ENCODE data around the gene HAVCR1. TPM values are rescaled to one million over a fixed set of nuclear protein-coding genes. Genes with fewer than 3 reads are reported as not detected.

Gene HAVCR1
- total RNA-seq, 4 donors from 2014 or later, result not detected

DNA sequence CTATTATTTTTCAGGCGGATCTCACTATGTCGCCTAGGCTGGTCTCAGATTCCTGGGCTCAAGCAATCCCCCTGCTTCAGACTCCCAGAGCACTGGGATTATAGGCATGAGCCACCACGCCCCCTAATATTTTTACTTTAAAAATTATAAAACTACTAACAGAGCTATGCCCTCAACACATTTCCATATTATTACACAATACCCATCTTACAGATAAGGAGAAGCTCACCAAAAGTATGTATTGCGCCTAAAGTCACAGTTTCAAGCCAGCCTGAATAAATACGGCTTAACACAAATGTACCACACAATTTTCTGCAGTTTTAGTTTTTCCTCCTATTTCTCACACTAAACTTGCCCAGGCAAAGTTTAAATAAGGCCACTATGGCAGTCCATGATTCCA, 9.9 kb upstream of the HAVCR1 start:
- H3K4me3 ChIP-seq, result no peak overlapping the region
- no peak overlapping the region for H3K27ac ChIP-seq
- H3K4me1 ChIP-seq, result no peaks in the 10 kb centered on the region
- DNase-seq, result no peak
- H3K36me3 ChIP-seq, result no peaks in the 10 kb centered on the region
- TF ChIP-seq CTCF (IDR thresholded peaks at IDR 0.05) (no peak), POLR2A (IDR thresholded peaks at IDR 0.05) (no peak)
- no peaks in the 10 kb centered on the region for H3K27me3 ChIP-seq
- no peaks in the 10 kb centered on the region for H3K9me3 ChIP-seq

- no peaks in the 10 kb centered on the region for H3K9me3 ChIP-seq
- no peaks in the 10 kb centered on the region for H3K4me1 ChIP-seq
- H3K27me3 ChIP-seq, result no peaks in the 10 kb centered on the region
- DNase-seq, result no peak
- no peak overlapping the region for H3K4me3 ChIP-seq
- TF ChIP-seq CTCF (IDR thresholded peaks at IDR 0.05) (no peak), POLR2A (IDR thresholded peaks at IDR 0.05) (no peak)
- no peaks in the 10 kb centered on the region for H3K36me3 ChIP-seq
- no peak overlapping the region for H3K27ac ChIP-seq
Measured at GRCh38 chr5:157068339-157068738, 9.4 kb upstream of the HAVCR1 start.

DNA sequence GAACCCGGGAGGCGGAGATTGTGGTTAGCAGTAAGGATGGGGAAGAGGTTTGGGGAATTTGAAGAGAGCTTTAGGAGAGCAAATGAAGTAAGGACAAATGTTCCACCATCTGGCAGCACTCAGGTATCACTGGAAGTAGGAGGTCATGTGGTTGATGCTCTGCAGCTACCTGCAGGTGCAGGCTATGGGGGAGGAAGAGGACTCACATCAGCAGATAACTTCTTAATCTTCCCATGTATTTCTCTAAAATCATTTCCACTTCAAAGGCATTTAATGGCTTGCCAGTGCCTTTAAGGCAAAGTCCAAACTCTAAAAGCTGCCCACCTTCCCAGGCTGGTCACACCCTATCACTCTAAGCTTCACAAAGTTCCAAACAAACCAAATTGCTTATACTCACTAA, 8.1 kb upstream of the HAVCR1 start:
- Histone ChIP-seq H3K27me3 (no peaks in the 10 kb centered on the region), H3K9me3 (no peaks in the 10 kb centered on the region), H3K4me3 (no peak overlapping the region), H3K36me3 (no peaks in the 10 kb centered on the region), H3K27ac (no peak overlapping the region), H3K4me1 (no peaks in the 10 kb centered on the region)
- DNase-seq, result no peak
- TF ChIP-seq CTCF (IDR thresholded peaks at IDR 0.05), result no peak
- no peak for TF ChIP-seq POLR2A (IDR thresholded peaks at IDR 0.05)

- H3K9me3 ChIP-seq, result no peaks in the 10 kb centered on the region
- no peaks in the 10 kb centered on the region for H3K4me1 ChIP-seq
- no peak overlapping the region for H3K27ac ChIP-seq
- no peaks in the 10 kb centered on the region for H3K36me3 ChIP-seq
- TF ChIP-seq POLR2A (IDR thresholded peaks at IDR 0.05), result no peak
- no peak for TF ChIP-seq CTCF (IDR thresholded peaks at IDR 0.05)
- no peaks in the 10 kb centered on the region for H3K27me3 ChIP-seq
- no peak for DNase-seq
- H3K4me3 ChIP-seq, result no peak overlapping the region
Measured at GRCh38 chr5:157066080-157066479, 7.2 kb upstream of the HAVCR1 start.

DNA sequence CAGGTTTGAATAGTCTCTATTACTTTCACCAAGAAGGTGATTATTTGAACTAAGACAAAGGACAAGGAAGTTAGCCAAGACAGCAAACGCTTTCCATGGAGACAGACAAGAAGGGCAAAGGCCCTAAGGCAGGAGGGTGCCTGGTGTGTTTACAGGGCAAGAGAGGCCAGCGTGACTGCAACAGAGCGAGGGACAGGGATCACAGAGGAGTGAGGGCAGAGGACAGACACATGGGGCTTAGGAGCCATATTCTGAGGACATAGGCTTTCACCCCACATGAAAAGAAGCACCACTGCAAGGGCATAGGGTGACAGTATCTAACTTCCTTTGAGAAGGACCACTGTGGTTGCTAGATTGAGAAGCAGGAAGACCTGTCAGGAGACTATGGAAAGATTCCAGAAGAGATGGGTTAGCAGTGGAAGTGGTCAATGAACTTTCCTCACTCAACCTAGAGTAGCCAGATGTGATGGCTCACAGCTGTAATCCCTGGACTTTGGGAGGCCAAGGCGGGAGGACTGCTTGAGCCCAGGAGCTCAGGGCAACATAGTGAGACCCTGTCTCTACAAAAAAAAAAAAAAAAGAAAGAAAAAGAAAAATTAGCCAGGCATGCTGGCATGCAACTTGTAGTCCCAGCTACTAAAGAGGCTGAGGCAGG, 5.0 kb upstream of the HAVCR1 start:
- H3K9me3 ChIP-seq, result no peaks in the 10 kb centered on the region
- TF ChIP-seq CTCF (IDR thresholded peaks at IDR 0.05) (no peak), POLR2A (IDR thresholded peaks at IDR 0.05) (no peak)
- peaks cover 0 to 7% (median 0%) of the 10 kb centered on the region in 4 donors for H3K4me1 ChIP-seq
- no peak for DNase-seq
- no peaks in the 10 kb centered on the region for H3K27me3 ChIP-seq
- no peak overlapping the region for H3K27ac ChIP-seq
- H3K4me3 ChIP-seq, result no peak overlapping the region
- H3K36me3 ChIP-seq, result no peaks in the 10 kb centered on the region

- Histone ChIP-seq H3K36me3 (no peaks in the 10 kb centered on the region), H3K4me3 (no peak overlapping the region), H3K4me1 (peaks cover 0 to 10% (median 0%) of the 10 kb centered on the region in 4 donors), H3K27ac (no peak overlapping the region), H3K9me3 (no peaks in the 10 kb centered on the region), H3K27me3 (no peaks in the 10 kb centered on the region)
- TF ChIP-seq POLR2A (IDR thresholded peaks at IDR 0.05) (no peak), CTCF (IDR thresholded peaks at IDR 0.05) (no peak)
- DNase-seq, result no peak
Measured at GRCh38 chr5:157059891-157060290, 975 bp upstream of the HAVCR1 start.
